RWPE1 (cell line): ENCODE data around the gene COX19.
A peak's percentile ranks its signal among the peaks of the same experiment; 100 is the strongest.

Experiments
- CTCF ChIA-PET: fragments of 350-600 bp; sonication (Branson Sonifier 250); formaldehyde crosslinking; extraction: SDS; loops from one replicate; lab custom pipeline; 2021; lab: Yijun Ruan, JAX
- POLR2A ChIA-PET: fragments of 400-600 bp; formaldehyde crosslinking; extraction: SDS; loops from one replicate; lab custom pipeline; 2020; ENCODE audit warnings: antibody characterized with exemption; ENCODE audit not compliant: low non-redundant PET; lab: Yijun Ruan, JAX
- DNase-seq: peaks from one replicate; pipeline ENCODE4 v3.0.0; 2012; ENCODE audit warnings: low spot score
- H3K27ac ChIP-seq: fragments of 450-650 bp; 2 replicates; pipeline ENCODE4 v1.5.1; 2017
- CTCF ChIP-seq: fragments of 450-650 bp; conservative IDR thresholded peaks from 2 replicates; pipeline ENCODE4 v1.5.1; 2017; ENCODE audit warnings: low read depth, mild to moderate bottlenecking

Gene COX19

GRCh38 chr7:974820-975681, at the start of gene COX19:
TSS of gene COX19 (minus strand) at chr7:975549. CDS start at chr7:975509, 40 bp downstream.
- POLR2A ChIA-PET = interaction anchor here (0.5 to 0.7 kb wide), 3 partner anchors 15 to 242 kb away, joined by 3 to 4 read pairs (median 3); no protein-coding TSS in a partner anchor
- peak; percentile 89 for DNase-seq
- CTCF ChIA-PET = interaction anchor here (0.8 to 2.1 kb wide), 4 partner anchors 11 to 91 kb away, joined by 3 to 9 read pairs (median 4); no protein-coding TSS in a partner anchor
- no peak for TF ChIP-seq CTCF
- H3K27ac ChIP-seq = peak within 1 kb of the TSS; percentile 86

GRCh38 chr7:1024331-1024841, 49.0 kb upstream of the COX19 start:
- ChIA-PET CTCF (interaction anchor here (1.3 kb wide), 1 partner anchor 31 kb away, joined by 6 read pairs; no protein-coding TSS in a partner anchor), POLR2A (no interaction called here)
- peak overlapping the region; percentile 94 for H3K27ac ChIP-seq
- TF ChIP-seq CTCF = no peak
- no peak for DNase-seq

- CTCF ChIA-PET = interaction anchor here (0.7 kb wide), 1 partner anchor 43 kb away, joined by 4 read pairs; no protein-coding TSS in a partner anchor
- no peak for DNase-seq
- H3K27ac ChIP-seq = peak overlapping the region; percentile 94; the same call in 1 of the 2 replicates
- POLR2A ChIA-PET = no interaction called here
- no peak for TF ChIP-seq CTCF
These were observed 47.6 kb upstream of the COX19 start for GRCh38 chr7:1022801-1023465.

GRCh38 chr7:1022356-1022755, 47.0 kb upstream of the COX19 start:
- H3K27ac ChIP-seq = 0 out of 2 replicates have a peak overlapping the region, but pooled peaks have one; percentile 94
- TF ChIP-seq CTCF = no peak
- ChIA-PET POLR2A (no interaction called here), CTCF (interaction anchor here (0.5 to 0.7 kb wide), 2 partner anchors 23 to 43 kb away, joined by 3 to 4 read pairs; no protein-coding TSS in a partner anchor)
- DNase-seq = no peak

- no peak for TF ChIP-seq CTCF
- ChIA-PET CTCF (interaction anchor here (0.5 to 1.8 kb wide), 2 partner anchors 23 to 44 kb away, joined by 3 to 9 read pairs; no protein-coding TSS in a partner anchor), POLR2A (no interaction called here)
- no peak overlapping the region for H3K27ac ChIP-seq
- no peak for DNase-seq
These were observed 46.6 kb upstream of the COX19 start for GRCh38 chr7:1021931-1022330.

- ChIA-PET POLR2A (interaction anchor here (0.5 kb wide), 1 partner anchor 26 kb away, joined by 3 read pairs; no protein-coding TSS in a partner anchor), CTCF (interaction anchor here (1.0 to 1.8 kb wide), 2 partner anchors 28 to 45 kb away, joined by 3 to 9 read pairs; no protein-coding TSS in a partner anchor)
- DNase-seq = no peak
- TF ChIP-seq CTCF = no peak
- H3K27ac ChIP-seq = no peak overlapping the region
These were observed 46.0 kb upstream of the COX19 start for GRCh38 chr7:1021366-1021765.
